Stimulated activated CD4-positive, alpha-beta T cell treated with anti-CD3 and anti-CD28 coated beads, Interleukin-15, amount 100 ng/mL, for 48 hours (primary cell): ENCODE results near the gene TRPC4AP.
"Not testable (repeated sequence)": the region's sequence is repeated elsewhere in the genome, so short reads cannot be mapped to it uniquely, and the experiment has no call there.

ENCODE experiments used
- DNase-seq, 2 donors: peaks; one replicate each; pipeline ENCODE4 v3.0.0-alpha.2; 2020; ENCODE audit warnings: low read depth in 2 of 2

TRPC4AP gene

GRCh38 chr20:35092524-35093266 is at the start of gene TRPC4AP:
Gene TRPC4AP (minus strand): TSS chr20:35092807. CDS start chr20:35092781, 26 bp downstream.
- DNase-seq, result peak; percentile 78 to 81

GRCh38 chr20:35135867-35136586 is 43.4 kb upstream of the TRPC4AP start:
- DNase-seq, result no peak

DNA sequence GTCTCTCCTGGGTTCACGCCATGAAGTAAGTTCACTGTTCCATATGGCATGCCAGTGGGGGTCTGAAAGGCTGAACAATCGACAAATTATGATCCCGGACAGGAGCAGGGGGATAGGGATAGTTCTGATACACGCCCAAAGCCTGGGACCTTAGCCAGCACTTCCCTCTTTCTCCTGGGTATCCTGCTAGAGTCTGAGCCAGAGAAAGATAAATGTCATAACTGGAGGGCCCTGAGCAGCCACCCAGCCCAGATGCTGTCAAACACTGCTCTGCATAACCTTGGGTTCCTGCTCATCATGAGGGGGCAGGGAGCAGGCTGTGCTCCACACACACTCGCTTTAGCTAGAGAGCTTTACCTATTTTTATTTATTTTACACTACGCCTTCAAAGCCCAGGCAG is 42.3 kb upstream of the TRPC4AP start:
- DNase-seq, result no peak

DNA sequence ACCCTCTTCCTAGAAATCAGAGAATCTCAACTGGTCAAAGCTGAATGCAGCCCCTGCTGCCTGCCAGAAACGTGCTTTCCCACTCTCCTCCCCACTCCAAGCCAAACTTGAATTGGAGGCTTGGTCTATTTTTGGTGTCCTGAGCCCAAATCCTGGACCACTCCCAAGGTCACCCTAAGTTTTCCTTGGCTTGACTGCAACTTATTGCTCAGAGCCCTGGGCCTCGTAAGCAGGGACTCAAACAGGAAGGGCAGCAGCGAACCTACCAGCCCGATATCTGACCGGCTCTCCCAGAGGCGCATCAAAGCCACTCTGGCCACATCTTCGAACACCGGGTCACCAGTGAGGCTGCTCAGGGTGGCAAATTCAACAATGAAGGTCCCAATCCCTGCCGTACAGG is 41.9 kb upstream of the TRPC4AP start:
- DNase-seq, result no peak

- DNase-seq, result no peak
Observed at GRCh38 chr20:35133735-35134134, 41.1 kb upstream of the TRPC4AP start.

DNA sequence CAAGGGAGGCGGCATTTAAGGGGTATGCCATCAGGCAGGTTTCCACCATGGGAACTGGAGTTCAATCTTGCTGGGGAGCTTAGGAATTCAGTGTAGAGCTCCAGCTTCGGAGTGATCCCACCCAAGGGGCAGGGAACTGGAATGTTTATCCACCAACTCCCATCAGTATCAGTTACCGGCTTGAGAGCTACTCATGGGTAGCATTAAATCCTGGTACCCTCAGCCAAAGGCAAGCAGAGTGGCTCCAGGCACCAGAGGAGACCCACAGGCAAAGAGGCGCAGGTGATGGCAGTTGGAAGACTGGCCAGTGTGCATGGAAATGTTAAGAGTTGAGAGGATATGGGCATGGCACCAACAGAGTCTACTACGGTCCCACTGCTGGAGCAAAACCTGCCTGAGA is 40.4 kb upstream of the TRPC4AP start:
- no peak for DNase-seq

- DNase-seq, result no peak
Observed at GRCh38 chr20:35131934-35132333, 39.3 kb upstream of the TRPC4AP start.

DNA sequence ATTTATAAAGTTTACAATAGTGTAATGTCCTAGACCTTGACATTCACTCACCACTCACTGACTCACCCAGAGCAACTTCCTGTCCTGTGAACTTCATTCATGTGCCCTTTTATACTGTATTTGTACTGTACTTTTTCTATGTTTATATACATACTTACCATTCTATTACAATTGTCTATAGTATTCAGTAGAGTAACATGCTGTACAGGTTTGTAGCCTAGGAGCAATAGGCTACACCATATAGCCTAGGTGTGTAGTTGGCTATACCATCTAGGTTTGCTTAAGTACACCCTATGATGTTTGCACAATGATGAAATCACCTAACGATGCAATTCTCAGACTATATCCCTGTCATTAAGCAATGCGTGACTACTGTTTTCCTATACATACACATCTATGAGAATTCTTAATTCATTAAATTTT is 37.1 kb upstream of the TRPC4AP start:
- no peak for DNase-seq

DNA sequence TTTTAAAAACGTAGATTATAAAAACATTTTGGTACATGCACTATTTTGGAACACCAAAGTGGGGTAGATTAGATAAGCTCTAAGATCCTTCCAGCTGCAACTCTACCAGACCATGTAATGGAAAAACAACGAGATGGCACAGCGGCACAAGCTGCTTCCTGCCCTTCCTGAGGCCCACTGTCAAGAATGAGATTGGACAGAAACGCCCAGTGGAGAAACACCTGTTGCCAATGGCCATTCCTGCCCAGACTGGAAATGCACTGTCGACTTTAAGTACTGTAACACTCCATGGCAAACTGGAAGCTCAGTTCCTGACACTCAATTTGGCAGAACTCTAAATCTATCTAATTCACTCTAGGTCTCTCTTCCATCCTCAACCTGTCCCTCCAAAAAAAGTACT is 33.1 kb upstream of the TRPC4AP start:
- DNase-seq, result no peak

- no peak for DNase-seq
Observed at GRCh38 chr20:35122756-35123405, 30.3 kb upstream of the TRPC4AP start.

DNA sequence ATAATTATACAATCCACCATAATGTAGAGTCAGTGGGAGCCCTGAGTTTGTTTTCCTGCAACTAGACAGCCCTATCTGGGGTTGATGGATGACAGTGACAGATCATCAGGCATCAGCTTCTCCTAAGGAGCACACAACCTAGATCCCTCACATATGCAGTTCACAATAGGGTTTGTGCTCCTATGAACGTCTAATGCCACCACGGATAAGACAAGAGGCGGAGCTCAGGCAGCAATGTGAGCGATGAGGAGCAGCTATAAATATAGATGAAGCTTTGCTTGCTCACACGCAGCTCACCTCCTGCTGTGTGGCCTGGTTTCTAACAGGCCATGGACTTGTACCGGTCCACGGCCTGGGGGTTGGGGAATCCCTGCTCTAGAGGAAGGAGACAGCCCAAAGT is 28.6 kb upstream of the TRPC4AP start:
- DNase-seq, result no peak

DNA sequence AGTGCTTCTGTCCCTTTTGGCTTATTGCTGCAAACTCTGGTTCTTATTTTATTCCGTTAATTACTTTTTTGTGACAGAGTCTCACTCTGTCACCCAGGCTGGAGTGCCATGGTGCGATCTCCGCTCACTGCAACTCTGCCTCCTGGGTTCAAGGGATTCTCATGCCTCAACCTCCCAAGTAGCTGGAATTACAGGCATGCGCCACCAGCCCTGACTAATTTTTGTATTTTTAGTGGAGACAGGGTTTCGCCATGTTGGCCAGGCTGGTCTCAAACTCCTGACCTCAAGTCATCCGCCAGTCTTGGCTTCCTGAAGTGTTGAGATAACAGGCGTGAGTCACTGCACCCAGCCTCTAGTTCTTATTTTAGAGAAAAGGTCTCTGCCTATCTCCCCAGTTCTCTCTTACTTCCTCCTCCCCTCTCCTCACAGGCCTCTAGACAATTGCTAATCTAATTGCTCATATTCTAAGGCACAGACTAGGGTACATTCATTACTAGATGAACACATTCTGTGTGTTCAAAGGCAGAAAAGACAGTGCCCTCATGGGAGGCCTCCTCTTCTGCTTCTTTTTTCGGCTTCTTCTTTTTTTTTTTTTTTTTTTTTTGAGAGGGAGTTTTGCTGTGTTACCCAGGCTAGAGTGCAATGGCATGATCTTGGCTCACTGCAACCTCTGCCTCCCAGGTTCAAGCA is 27.6 kb upstream of the TRPC4AP start:
- peak in 1 of 2 donors; percentile 2 for DNase-seq

DNA sequence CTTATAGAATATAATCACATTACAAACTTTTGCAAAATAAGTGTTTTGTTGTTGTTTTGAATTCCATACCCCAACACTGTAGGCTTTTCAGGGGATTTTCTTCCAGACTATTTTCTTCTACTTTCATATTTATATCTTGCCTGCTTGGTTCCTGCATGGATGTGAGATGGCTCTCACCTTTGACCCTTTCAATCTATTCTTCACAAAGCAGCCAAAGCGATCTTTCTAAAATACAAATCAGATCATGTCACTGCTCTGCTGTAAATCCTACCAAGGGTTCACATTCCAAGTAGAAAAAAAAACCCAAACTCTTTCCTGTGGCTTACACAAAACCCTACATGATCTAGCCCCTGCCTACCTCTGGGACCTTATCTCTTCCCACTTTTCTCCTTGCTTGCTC is 25.0 kb upstream of the TRPC4AP start:
- no peak for DNase-seq

GRCh38 chr20:35117196-35117595 is 24.6 kb upstream of the TRPC4AP start:
- DNase-seq, result no peak

- DNase-seq, result no peak
Observed at GRCh38 chr20:35116258-35116657, 23.7 kb upstream of the TRPC4AP start.

DNA sequence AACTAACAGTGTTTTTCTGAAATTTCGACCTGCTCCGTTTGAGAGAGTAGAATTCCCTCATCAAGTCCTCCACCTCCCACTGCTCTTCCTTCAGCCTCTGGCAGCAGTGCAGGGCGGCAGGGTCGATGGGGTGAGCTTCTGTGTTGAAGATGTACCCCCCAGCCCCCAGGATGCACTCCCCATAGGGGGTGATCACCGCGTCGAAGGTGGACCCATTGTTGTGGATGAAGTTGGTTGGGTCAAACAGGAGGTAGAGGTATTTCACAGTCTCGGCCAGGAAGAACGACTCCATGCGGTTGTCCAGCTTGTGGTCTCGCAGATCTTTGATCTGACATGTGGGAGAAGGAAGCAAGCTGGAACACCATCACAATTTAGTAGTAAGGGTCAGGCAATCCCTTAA is 23.0 kb upstream of the TRPC4AP start:
- no peak for DNase-seq

- DNase-seq, result not testable (repeated sequence)
Observed at GRCh38 chr20:35112276-35112675, 19.7 kb upstream of the TRPC4AP start.

DNA sequence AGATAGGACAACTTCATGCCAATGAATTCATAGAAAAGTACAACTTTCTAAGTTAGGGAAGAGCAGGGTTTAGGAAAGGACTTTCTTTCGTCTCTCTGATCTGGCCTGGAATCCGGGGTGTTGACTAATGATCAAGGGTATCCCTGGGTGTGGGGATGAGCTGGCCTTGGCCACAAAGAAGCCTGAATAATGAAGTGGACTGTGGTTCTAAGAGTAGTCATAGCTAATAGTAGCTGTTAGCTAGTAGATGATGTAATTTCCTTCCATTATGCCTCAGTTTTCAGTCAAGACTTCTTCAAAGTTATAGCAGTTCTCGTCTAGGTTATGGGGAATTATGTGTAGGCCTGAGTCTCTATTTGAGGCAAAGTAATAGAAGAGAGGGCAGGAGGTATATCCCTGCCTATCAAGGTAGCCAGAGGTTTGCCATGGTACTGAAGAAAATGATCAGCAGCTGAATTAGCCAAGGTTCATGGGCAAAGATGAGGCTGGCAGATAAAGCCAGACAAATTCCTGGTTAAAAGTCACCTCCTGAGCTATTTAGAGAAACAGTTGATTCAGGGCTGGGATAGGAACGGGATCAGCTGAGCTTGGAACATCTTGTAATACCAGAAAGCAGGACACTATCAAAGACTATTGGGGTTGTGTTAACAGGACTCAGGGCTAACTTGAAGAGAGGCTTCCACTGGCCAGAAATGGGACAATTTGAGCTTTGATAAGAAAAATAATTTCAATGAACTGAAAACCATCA is 18.7 kb upstream of the TRPC4AP start:
- no peak for DNase-seq

- no peak for DNase-seq
Observed at GRCh38 chr20:35108921-35109320, 16.3 kb upstream of the TRPC4AP start.

GRCh38 chr20:35106827-35107380 is 14.3 kb upstream of the TRPC4AP start:
- no peak for DNase-seq

DNA sequence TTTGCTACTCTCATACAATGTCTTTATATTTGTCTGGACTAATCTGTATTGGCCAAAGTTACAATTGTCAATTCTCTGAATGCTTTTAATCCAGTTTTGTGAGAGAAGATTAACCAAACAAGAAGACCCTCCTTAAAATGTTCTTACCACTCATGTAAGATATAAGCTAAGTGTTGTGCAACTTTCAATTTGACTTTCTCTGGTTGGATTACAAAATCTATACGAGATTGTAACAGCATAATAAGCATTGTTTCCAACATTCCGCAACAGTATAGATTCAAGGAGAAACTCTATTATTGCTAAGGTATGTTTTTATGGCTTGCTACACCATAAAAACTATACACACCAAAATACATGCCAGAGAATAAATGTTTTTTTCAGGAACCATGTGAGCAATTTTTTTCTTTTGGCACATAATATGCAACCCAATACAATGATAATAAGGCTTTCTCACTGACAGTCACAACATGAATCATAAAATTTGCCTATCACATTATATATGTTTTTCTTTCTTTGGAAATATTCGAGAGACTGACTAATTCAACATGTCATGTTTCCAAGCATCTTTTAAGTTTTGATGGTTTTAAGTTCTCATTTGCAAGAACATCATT is 12.2 kb upstream of the TRPC4AP start:
- no peak for DNase-seq
